NCI-H526 (cell line): Measurements from ENCODE around the gene CPO.
A peak's percentile ranks its signal among the peaks of the same experiment; 100 is the strongest.

ENCODE experiments used
- DNase-seq, 2 experiments: peaks; one replicate each; lab custom pipeline; 2025; lab: John Stamatoyannopoulos, UW

The CPO gene

DNA sequence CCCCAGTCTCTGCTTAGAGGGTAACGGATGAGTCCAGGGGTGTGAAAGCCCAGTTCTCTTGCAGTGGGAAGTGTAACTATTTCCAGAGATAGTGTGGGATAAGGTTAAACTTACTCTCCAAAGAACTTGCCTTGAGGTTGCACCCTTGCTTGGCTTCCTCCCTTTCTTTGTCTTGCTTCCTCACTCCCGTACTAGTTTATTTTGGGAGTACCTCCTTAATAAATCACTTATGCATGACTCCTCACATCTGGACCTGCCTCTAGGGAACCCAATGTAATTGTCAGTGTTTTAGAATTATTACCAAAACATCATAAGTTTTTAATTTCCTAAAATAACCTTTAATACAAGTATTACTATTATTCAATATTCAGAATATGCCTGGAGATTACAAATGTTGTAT is 35.2 kb downstream of the CPO start:
- no peak for DNase-seq

DNA sequence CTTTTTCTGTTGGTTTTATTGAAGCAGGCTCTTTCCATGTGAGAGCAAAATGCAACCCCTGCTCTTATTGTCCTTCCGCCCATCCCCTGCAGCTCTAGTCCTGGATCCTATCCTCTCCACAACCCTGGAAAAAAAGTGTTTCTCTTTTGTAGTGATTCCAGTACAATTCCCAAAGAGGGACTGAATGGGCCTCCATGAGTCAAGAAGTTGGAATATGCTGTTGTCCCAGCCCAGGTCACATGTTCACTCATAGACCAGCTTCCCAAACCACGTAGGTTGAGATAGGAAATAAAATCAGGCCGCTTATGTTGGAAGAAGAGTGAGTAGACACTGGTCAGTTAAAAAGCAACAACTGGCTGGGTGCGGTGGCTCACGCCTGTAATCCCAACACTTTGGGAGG is 39.4 kb downstream of the CPO start:
- no peak for DNase-seq

DNA sequence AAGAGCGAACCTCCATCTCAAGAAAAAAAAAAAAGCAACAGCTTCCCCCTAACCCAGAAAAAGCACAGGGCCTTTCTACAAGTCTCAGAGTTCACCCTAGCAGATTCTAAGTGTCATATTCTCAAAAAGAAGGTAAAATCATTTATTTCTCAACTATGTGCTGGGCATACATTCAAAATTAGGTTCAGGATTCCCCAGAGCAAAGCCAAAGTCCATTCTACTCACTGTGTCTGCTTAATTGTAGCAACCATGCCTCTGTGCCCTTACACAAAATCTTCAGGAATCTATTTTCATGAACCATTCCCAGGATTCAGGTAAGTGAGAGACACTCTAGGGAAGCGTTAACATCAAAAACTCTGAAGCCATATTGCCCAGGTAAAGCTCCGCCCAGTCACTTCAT is 40.0 kb downstream of the CPO start:
- no peak for DNase-seq

DNA sequence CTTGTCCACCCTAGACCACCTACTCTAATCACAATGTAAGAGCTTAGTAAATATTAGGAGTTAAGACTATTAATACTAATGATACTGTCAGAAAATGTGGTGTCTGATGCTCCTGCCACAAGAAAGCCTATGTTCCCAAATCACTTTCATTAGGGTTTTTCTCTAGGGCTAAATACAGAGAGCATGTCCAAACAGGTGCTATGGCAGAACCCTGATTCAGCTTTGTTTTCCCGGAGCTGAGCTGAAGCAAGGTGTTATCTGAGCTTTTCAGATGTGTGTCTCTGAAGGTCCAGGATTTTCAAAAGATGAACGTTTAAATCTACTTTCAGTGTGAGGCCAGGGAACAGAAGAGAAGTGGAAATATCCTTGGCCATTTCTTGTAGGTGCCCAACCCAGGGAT is 40.6 kb downstream of the CPO start:
- DNase-seq, result no peak

DNA sequence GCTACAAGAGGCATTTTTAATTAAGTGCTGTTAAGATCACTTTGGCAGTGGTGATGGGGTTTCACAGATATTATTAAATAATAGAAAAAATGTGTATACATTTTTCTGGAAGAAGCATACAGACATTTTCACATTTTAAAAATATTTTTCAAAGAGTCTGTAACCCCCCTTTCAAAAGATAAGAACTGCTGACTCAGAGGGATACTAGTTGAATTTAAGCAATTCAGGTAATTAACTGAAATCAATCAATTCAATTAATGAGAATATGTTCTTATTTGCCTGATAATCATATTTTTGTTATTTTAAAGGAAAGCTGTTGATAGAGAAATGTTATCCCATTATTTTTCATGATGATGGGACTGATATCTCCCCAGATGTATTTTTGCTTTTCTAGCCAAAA is 41.1 kb downstream of the CPO start:
- DNase-seq, result no peak

DNA sequence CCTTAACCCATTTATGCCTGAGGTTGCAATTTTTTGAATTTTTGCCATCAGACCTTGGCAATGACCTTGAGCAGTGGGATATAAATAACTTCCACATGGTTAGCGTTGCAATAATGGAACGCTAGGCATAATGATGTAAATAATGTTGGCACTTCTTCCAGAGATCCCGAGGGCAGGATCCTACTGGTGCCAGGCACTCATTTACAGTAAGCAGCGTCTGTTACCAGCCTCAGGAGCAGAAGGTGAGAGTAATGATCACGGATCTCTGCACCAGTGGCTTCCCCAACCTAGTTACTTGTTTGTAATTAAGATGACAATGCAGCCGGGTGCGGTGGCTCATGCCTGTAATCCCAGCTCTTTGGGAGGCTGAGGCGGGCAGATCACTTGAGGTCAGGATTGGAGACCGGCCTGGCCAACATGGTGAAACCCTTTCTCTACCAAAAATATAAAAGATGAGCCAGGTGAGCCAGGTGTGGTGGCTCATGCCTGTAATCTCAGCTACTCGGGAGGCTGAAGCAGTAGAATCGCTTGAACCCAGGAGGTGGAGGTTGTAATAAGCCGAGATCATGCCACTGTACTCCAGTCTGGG is 41.9 kb downstream of the CPO start:
- DNase-seq, result no peak

DNA sequence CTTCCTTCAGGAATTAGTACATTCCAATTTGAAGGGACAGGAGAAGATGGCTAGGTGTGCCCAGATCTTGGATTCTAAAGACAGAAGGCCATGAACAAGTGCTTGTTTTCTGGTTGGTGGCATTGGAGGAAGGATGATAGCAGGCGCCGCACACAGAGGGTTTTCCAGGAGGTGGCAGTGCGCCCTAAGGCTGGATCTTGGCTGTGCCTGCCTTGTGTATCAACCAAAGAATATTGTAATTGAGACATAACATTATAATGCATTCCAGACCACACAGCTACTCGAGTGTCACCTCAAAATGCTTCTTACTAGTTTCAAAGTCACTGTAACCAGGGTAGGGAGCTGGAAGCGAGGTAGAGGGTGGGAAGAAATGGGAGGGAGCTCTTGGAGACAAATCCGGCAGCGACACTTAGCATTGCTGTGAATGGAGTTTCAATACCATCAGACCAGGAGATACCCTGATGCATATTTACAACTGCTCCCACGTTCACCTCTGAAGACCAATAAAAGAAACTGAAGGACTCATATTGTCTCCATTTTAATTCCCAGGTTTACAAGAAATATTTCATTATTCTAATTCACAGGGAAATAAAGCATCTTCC is 42.5 kb downstream of the CPO start:
- peak; percentile 16 to 80 for DNase-seq

DNA sequence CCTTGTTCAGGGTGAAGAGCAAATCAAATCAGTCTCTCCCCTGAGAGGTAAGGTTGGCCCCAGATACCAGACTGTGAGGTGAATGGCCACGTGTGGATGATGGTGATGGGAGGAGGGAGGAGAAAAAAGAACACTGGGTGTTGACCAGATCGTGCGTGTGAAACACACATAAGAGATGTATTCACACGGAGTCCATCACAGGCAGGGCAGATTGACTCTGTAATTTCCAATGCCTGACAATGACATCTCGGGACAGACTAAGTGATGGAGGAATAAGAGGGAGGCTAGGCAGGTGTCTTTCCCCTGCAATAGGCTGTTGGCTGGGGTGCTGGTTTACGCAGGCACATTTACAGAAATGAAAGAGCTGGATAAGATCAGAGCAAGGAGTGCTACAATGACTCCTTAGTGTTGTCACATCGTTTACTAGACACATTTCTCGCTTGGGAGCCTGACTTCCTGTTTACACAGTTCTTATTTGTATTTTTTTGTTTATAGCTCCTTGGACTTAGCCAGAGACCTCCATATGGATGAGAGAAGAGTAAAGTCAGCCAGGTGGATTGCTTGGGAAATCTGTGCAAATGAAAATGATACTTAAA is 43.1 kb downstream of the CPO start:
- no peak for DNase-seq

DNA sequence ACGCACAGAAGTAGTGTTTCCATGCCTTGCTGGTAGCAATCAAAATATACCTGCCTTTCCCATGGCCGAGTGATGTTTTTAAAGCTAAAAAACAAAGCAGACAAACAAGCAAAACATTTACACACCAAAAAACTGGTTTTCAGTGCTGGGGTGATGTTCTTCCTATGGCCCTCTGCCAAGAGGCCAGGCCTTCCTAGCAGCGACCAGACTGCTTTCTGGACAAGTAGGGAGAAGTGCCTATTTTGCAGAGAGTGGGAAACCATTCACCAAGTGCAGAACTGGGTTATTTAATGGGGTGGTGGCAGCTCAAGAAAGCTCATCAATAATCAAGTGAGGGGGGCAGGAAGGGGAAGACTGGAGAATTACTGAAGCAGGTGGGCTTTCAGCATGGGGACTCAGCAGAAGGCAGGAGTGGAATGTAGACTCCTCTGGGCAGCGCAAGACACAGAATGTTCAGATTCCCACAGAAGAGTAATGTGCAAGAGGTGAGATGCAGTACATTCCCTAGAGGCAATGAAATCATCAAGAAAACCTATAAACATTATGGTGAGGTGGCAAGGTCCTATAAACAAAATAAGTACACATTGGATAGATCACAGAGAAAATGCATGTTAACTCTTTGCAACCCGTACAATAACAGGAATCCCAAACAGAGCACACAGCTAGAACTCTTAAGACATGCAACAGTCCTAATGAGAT is 44.0 kb downstream of the CPO start:
- DNase-seq, result no peak

DNA sequence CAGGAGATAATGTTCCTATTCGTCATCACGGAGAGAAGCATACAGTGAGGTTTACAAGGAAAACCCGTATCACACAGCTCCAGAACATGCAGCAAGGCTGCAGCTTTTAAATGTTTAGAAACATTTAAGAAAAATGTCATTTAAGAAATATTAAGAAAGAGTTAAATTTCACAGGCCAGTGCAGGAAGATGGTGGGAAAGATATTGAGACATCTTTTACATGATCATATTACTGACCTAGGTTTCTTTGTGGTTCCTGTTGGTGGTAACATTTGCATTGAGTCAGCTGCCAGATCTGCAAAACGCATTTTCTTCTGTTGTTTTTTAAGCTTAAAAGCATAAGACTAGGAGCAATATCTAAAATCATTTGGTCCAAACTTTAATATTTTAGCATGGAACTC is 44.9 kb downstream of the CPO start:
- DNase-seq, result peak in 1 of 2 experiments; percentile 39

DNA sequence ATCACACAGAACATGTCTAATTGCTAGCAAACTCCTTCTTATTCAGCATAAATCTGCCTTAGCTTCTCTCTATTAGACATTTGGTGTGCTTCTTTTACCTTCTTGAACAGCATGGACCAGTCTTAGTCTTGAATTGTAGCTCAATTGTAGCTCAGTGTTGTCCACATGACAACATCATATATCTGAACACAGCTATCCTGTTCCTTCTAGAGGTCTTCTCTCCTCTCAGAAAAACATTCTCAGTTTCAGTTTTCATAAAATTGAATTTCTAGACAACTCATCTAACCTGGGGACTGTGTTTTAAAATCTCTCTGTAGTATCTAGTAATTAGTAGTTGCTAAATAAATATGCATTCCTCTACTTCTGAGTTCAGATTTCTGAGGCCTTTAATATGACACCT is 47.6 kb downstream of the CPO start:
- DNase-seq, result no peak

DNA sequence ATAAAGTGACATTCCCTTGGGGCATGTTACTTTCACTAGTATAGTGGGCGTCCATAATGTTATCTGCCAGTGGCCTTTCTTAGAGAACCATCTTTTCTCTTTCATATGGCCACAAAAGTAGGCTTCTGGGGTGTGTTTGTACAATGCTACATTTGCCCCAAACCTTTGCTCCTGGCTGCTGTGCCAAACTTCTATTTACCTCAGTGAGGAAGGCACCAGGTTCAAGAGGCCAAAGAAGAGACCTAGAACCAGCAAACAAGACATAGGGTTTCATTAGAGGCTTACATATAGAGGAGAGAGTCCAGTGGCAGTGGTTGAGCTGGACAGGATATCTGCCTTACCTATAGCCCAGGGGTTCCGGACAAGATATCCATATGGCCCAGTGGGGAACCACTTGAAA is 48.5 kb downstream of the CPO start:
- DNase-seq, result no peak

DNA sequence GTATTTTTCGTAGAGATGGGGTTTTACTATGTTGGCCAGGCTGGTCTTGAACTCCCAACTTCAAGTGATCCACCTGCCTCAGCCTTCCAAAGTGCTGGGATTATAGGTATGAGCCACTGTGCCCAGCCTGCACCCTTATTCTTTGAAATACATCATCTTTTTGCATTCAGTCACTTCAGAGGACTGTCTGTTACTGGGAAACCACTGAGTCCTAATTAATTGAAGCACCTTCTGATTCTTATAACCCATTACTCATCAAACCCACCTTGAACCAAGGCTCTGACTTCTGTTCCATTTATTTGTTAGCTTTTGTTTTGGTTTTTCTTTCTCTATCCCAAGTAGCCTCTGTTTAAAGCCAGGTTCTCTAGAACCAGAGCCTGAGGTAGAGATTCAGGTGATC is 49.6 kb downstream of the CPO start:
- DNase-seq, result no peak

DNA sequence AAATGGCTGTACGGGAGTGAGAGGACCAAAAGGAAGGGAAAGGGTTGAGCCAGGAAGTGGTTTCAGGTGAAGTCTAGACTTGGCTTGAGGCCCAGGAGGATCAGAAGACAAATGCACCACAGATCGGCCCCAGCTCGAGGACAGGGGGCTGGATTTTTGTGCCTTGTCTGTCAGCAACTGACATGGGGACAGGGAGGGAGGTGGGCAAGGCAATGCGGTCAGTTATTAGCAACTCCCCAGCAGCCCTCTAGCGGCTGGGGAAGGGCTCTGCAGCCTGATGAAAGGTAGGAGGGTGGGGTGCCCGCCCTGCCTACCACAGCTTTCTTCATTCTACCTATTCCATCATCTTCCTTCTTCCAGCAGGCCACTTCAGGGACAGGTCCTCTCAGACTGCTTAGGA is 50.0 kb downstream of the CPO start:
- peak in 1 of 2 experiments; percentile 26 for DNase-seq

DNA sequence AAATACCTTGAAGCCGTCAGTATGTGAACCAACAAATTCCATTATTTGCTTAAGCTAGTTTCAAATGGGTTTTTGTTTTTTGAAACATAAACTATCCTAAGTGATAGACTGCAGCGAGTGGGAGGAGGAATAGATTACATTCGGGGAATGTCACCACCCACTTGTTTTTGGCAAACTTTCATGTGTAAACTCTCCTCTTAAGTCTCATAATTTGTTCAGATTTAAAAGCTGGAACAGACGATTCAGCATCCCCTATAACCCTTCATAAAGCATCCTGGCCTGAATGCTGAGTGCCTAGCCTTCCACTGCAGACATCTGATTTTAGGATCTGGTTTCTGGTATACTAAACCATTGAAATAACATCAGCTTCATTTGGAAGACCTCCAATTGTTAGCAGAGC is 51.0 kb downstream of the CPO start:
- no peak for DNase-seq

DNA sequence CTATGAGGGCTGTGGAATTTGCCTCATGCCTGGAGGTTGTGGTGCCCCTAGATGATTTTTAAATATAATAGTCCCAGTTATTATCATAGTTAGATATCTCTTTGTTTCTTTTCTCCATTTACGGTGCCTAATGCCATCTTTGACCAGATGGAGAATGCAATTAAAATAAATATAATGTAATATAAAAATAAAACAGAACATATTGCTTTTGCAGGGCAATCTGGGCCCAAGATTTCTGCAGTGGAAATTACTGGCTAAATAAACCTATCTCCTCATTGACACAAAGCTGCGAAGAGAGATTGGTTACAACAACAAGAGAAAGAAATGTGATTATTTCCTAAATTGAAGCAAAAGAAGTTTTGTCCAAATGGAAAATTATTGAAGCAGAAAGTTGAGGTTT is 51.8 kb downstream of the CPO start:
- no peak for DNase-seq

DNA sequence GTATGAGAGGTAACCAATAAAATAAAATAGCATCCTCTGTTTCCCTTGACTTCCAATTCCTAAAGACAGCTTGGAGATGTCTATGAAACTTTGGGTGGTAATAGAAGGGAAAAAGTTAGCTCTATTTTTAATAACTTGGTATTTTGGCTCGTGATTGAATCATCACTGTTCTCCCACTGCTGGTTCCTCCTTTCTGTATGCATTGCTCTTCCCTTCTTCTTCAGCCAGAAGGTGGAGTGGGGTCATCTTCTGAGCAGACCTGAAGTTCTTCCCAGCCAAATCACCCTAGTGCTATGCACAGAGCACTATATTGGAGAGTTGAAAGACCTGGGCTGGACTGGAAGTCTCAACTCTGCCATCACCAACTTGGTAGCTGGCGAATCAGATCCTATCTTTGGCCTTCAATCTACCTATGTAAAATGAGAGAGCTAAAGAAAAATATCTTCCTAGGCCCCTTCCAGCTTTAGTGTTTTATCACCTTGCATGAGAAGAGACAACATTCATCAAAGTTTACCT is 54.1 kb downstream of the CPO start:
- DNase-seq, result no peak

DNA sequence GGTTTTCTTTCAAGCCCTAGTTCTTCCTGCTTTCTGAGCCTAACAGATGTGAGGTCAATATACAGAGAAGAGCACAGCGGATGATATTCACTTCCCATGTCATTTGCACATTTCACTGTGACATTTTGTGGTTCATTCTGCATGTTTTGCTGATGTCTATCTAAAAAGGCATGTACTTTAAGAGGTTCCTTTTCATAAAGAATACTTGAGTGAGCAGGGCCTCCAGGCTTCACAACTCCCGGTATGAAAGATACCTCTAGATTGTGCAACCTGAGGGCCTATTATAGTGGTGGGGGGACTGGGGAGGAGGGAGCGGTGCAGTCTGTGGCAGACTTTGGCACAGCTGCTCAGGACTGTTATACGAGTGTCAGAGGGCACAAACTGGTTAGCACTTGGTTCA is 54.6 kb downstream of the CPO start:
- DNase-seq, result no peak

DNA sequence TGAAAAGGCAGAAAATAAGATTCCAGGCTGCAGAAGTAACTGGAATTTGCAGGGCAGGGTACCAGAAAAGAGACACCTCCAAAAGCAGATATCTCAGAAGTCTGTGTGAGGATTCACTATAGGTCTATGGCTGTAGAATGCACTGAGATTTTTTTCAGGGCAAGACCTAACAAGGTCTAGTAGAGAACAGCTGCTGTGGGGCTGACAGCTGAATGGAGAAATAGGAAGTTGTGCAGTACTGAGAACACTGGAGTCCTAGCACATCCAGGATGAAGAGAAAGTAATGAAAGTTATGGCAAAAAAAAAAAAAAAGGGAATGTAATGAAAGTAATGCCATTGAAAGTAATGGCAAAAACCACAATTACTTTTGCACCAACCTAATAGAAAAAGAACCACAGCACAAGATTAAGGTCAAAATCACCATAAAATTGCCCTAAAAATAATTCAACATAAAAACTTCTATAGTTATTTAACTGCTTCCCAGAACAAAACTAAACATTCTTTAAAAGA is 57.3 kb downstream of the CPO start:
- DNase-seq, result no peak

DNA sequence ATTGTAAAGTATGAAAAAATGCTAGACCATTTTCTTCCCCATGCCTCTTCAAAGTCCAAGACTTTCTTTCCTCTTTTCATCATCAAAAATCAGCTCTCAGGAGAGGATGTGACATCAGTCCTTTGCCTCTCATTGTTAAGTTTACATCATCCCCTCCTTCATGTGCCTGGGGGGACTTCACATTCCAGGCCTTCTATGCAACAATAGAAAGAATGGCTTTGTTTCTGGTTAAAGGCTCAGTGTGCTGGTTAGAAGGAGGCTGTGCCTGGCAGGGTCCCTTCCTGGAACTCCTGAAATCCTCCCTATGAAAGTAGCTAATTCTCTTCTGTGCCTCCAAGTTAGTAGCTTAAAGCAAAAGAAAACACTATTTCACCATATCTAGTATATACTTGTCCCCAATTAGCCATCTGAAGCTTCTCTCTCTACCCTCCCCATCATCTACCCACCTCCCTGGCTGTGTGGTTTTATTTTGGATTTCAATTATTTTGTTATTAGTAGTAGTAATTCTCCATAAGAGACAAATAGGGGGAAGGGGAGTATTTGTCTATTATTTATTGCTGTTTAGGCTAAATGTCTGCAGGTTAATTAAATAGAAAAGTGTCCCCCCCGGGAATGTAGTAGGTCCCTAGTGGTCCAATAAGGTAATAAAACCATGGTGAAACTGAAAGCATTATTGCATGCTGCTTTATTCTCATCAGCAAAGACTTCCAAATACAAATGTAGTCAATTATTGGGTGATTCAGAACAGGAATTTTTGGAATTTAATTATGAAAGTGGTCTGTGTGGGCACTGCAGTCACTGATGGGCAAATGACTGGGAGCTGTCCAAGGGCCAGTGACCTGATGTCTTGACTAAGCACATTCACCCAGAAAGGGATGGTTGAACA is 69.0 kb downstream of the CPO start:
- no peak for DNase-seq

DNA sequence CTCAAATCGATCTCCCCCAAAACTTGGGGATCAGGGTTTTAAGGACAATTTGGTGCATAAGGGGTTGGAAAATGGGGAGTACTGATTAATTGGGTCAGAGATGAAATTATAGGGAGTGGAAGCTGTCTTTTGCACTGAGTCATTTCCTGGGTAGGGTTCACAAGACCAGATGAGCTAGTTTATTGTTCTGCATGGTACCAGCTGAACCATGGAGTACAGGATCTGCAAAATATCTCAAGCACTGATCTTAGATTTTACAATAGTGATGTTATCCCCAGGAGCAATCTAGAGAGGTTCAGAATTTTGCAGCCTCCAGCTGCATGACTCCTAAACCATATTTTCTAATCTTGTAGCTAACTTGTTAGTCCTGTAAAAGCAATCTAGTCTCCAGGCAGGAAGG is 73.1 kb downstream of the CPO start:
- DNase-seq, result no peak

DNA sequence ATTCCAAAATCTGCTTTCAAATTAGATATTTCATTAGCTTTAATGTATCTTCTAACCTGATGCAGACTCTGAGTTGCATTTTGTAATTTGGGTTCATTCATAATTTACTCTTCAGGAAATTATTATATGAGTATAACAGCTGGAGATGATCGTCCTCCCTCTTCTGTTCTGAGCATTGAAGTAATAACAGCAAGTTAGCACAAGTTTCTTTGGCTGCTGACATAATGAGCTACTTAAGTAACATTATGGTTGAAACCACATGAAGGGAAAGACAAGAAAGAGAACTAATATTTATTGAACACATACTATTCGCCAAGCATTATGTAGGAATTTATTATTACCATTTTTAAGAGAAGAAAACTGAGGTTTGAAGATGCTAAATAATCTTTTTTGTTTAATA is 75.1 kb downstream of the CPO start:
- no peak for DNase-seq
